Activated gamma-delta T cell (primary cell): Measurements from ENCODE around the gene CMTM7.
A peak's percentile ranks its signal among the peaks of the same experiment; 100 is the strongest.
"Not testable (repeated sequence)": the region's sequence is repeated elsewhere in the genome, so short reads cannot be mapped to it uniquely, and the experiment has no call there.

Experiments used
- DNase-seq: peaks from one replicate; lab custom pipeline; 2025; lab: John Stamatoyannopoulos, UW

Gene CMTM7

DNA sequence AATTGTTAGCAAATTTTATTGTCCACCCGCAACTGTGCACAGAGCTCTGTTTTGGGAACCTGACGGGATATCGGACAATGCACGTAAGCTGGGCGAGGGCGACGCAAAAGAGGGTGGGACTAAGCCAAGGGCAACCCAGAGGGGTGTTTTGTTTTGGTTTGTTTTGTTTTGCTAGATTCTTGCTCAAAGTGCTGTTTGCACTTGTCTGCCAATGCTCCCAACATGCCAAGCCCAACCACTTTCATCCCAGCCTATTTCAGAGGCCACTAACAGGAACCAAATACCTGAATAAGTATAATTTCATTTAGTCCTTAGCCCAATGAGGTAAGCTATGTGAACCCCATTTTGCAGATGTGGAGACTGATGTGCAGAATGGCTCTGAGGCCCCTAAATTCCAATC, 9.7 kb upstream of the CMTM7 start:
- DNase-seq = no peak

- no peak for DNase-seq
These were observed 8.4 kb upstream of the CMTM7 start for GRCh38 chr3:32383136-32383711.

DNA sequence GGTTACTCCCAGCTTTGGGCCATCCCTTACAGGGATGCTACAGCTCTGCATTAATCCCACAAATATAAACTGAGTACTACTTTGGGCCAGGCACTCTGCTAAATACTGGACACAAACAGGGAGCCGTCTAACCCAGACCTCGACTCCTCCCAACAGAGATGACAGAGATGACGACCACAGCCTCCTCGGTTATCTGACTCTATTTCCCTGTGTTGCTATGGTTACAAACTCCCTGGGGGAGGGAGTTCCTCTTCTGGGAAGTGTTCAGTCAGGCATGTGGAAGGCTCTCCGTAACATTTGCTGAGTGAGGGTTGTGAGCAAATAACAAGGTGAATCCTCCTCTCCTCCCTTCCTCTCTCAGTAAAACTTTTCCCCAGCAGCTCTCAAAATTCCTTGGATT, 6.7 kb upstream of the CMTM7 start:
- no peak for DNase-seq

DNA sequence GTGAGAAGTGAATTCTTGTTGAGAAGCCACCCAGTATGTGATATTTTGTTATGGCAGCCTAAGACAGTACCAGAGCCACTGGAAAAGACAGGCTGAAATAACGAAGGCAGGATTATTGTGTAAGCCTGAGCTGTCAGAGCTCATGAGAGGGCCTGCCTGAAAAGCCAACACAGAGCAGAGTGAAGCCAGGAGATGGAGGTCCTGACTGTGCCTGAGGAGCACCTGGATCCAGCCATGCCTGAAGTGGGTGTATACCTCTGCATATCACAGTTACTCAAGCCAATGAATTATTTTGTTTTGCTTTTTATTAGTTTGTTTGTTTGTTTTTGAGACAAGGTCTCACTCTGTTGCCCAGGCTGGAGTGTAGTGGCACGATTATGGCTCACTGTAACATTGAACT, 4.1 kb upstream of the CMTM7 start:
- no peak for DNase-seq

GRCh38 chr3:32389577-32389976, 2.1 kb upstream of the CMTM7 start:
- DNase-seq = not testable (repeated sequence)

DNA sequence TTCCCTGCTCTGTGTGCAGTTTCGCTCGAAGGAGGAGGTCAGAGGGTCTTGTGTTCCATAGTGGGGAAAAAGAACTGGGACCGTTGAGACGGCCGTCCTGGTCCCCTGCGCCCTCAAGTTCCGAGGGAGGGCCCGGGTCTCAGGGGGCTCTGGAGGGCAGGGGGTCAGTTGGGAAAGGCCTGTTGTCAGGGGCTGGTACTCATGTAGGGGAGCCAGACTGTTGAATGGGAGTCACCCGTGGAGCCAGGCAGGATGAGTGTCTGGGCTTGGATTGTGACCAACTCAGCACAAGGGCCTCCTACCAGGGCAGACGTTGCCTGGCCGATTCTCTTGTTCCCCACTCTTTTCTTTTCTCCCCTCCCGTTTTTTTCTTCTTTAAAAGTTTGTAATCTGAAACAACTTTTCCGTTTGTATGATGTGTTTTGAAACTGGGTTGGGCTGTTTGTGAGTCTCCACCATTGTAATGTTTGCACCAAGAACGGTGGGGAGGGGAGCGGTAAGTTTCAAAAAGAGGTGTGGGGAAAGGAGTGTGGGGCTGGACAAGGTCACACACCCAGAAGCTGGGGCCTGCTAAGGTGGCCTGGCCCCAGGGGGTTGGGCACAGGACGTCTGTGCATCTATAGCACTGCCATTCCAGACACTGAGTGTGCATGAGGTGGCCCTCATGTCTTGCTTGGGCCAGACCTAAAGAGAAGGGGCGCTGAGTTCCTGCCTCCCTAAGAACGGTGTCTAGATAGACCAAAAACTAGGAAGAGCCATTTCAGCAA, 1.1 kb downstream of the CMTM7 start:
- DNase-seq = no peak

GRCh38 chr3:32395496-32395895, 3.8 kb downstream of the CMTM7 start:
- DNase-seq = no peak

- DNase-seq = no peak
These were observed 6.3 kb downstream of the CMTM7 start for GRCh38 chr3:32397941-32398340.

DNA sequence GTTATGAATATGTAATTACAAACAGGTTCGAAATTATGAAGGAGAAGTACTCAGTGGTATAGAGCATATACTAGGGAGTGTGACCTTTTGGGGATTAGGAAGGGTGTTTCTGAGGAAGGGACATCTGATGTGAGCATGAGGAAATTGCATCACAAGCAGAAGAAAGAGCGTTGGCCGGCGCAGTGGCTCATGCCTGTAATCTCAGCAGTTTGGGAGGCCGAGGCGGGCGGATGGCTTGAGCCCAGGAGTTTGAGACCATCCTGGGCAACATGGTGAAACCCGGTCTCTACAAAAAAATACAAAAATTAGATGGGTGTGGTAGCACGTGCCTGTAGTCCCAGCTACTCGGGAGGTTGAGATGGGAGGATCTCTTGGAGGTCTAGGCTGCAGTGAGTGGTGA, 6.9 kb downstream of the CMTM7 start:
- no peak for DNase-seq

- DNase-seq = no peak
These were observed 7.5 kb downstream of the CMTM7 start for GRCh38 chr3:32399030-32399620.

DNA sequence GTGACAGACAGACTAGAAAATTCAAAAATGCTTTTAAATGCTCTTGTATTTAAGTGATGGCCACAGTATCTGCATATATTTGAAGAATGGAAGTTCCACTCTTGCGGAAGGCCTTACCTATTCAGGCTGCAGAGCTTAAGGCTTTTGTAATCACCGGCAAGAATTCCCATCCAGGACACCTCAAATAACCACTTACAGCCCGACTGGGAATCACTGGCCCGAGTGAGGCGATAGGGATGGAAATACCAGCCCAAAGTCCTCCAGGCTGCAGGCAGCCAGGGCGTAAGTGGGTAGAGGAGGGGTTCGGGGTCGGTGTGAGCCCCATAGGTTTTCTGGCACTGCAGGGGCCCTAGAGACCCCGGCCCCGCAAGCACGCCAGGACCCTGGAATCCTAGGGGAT, 9.5 kb downstream of the CMTM7 start:
- DNase-seq = no peak

DNA sequence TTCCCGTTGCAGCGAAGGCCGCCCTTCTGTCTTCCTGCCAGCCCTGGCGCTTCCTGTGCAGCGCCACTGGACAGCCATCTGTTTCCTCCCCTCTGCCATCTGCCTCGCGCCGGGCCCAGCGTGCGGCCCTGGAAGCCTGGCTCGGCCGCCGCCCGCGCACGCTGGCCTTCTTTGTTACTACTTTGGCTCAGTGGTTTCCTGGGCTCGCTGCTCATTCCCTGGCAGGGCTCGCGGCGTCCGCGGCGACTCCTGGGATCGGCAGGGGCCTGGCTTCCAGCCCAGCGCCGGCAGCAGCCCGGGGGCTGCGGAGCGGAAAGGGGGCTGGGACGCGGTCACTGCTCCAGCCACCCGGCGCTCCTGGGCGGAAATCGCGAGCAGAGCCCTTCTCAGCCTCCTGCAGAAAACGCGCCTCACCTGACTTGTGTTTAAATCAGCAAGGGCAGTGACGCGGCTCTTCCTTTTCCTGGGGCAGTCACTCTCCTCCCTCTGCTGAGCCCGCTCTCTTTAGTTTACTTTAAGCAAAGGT, 10.0 kb downstream of the CMTM7 start:
- peak; percentile 27 for DNase-seq

GRCh38 chr3:32403663-32404062, 12.0 kb downstream of the CMTM7 start:
- DNase-seq = no peak

DNA sequence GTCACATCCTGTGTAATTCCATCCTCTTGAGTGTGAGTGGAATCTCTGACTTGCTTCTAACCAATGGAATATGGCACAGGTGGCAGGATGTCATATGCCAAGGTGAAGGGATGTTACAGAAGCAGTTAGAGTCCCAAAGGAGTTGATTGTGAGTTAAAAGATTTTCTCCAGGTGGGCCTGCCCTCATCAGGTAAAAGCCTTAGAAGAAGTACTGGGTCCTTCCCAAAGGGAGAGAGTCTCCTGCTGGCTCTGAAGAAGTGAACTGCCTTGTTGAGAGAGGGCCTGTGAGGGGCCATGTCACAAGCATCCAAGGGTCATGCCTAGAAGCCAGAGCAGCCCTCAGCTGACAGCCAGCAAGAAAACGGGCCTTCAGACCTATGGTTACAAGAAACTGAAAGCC, 13.1 kb downstream of the CMTM7 start:
- DNase-seq = no peak

GRCh38 chr3:32405155-32405554, 13.5 kb downstream of the CMTM7 start:
- DNase-seq = no peak

GRCh38 chr3:32405711-32406323, 14.2 kb downstream of the CMTM7 start:
- no peak for DNase-seq

DNA sequence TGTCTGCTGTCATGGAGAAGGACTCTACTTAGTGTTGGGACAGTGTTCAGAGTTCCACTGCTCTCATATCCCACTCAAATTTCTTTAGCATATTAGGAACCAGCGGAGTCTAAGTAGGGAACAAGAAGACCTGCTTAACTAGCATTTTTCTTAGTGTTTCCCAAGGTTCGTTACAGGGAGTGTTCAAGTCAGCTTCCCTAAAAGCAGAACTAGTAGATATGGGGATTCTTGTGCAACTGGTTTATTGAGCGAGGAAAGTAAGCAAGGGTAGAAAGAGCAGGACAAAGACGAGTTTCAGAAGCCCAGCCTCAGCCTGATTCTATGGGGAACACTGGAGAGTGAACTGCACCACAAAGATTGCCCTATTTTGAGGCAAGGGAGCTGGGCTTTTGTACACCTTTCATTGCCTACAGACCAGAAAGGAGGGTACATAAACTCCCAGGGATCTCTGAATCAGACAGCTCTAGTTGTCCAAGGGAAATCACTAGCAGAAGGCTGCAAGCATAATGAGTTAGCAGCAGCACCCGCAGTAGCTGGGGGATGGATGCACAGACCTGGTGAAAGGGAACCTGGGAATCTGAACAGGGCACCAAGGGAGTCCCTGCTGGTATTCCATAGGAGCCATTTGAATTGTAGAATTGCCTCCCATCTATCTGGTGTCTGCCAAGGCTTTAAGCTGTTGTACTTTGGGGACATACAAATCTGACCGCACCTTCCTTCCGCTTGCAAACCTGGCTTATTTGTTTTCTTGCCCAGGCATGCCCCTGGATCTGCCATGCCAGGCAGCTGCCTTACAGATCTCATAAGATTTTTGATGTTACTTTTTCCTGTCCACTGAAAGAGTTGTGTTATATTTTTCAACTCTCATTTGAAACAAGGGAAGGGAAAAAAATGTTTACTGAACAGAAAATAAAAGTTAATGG, 15.1 kb downstream of the CMTM7 start:
- DNase-seq = no peak

DNA sequence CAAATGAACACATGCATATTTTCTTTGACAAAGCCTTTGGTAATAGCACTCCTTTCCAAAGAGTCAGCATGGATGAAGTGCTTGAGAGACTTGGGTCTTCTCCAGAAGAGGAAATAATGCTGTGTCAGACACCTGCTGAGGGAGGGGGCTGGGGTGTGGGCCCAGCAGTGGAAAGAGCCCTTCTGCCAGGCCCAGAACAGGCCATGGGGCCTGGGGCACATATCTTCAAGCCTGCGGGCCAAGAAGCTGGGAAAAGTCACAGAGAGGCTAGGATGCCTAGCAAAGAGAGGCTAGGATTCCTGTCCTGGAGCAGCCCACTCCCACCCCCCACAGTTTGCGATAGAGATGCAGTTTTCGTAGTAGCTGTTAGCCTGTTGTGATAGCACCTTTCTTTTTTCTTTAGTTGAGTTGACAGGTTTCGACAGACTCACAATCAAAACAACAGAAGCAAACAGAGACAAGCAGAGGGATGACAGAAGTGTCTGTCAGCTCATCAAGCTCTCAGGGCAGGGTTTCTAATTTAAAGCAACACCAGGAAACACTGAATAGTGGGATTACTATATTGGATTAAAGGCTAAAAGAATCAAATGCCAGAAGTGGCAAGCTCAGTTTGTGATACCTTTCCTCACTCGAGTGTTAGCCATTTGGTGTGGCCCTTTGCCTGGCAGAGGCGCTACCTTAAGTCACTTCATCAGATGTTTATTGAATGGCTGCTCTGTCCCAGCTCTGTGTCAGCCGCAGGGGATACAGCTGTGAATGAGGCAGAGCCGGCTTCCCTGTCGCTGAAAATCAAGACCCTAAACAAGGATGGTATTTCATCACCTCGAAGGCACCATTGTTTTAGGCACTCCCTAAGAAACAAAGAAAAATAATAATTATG, 19.0 kb downstream of the CMTM7 start:
- no peak for DNase-seq

DNA sequence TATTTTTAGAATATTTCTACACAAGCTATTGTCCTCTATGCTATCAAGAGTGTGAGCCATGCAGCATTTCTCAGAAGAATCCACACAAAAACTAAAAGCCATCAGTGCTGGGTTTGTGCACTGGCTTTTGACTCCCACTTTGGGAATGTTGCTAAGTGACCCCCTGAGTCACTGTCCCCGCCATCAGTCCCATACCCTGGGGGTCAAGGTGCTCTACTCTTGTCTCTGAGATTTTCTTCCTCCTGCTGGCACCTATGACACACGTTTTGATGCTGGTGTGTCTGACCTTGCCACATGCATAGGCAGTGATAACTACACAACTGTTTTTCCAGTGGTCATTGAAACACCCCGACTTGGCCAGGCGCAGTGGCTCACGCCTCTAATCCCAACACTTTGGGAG, 19.8 kb downstream of the CMTM7 start:
- DNase-seq = no peak

DNA sequence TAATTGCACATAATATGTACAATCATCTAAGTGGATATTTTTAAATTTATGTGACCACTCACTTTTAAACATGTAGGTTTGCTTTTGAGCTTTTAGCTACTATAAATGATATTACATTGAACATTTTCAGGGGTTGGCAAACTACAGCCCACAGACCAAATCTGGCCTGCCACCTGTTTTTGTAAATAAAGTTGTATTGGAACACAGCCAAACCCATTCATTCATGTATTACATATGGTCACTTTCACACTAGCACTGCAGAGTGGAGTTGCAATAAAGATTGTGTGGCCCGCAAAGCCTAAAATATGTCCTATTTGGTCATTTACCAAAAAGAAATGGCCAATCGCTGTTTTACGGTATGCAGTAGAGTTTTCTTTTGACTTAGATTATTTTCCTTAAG, 21.2 kb downstream of the CMTM7 start:
- no peak for DNase-seq
